Naive thymus-derived CD4-positive, alpha-beta T cell (primary cell): Measurements from ENCODE around the gene DIRAS1. TPM values are rescaled to one million over a fixed set of nuclear protein-coding genes. Genes with fewer than 3 reads are reported as not detected.

Experiments
- polyA plus RNA-seq, 2 donors: library from polyadenylated mRNA; unstranded; fragments of 300-500 nt; fragmentation: Illumina TruSeq; gene quantifications; one replicate each; pipeline ENCODE4 v1.2.3, GENCODE V29; 2021
- total RNA-seq, 6 experiments: library from RNA in 5 of 6; stranded (reverse) in 5 of 6; gene quantifications; 1 replicate in 5 of 6; 2 replicates in 1 of 6; pipeline ENCODE4 v1.2.3 and lab custom pipeline; 2021 to 2026

DIRAS1 gene
- total and polyA plus RNA-seq, 7 experiments from 2014 or later = 0.07 to 0.53 (median 0.33) TPM; not detected in 3

Other genes starting within 250 kb of the DIRAS1 start
- 100 to 1,000 TPM in 2 of 5 experiments, 10 to 100 TPM in 3; 71.7 to 157 (median 84.2) TPM for gene GADD45B, start 245.2 kb downstream of the DIRAS1 start, total RNA-seq
- gene GADD45B, start 245.2 kb downstream of the DIRAS1 start, polyA plus RNA-seq = 10 to 100 TPM; 30.1 to 38.4 TPM
- 1 to 10 TPM in 4 of 5 experiments, under 1 TPM in 1; 0.31 to 6.8 (median 6.6) TPM for gene GNG7, start 18.7 kb downstream of the DIRAS1 start, total RNA-seq
- gene GNG7, start 18.7 kb downstream of the DIRAS1 start, polyA plus RNA-seq = 1 to 10 TPM; 3.2 to 4.1 TPM
- 10 to 100 TPM; 10.1 to 28.5 (median 17.8) TPM for gene SLC39A3, start 18.6 kb upstream of the DIRAS1 start, total RNA-seq
- 10 to 100 TPM; 40.7 to 42.1 TPM for gene SLC39A3, start 18.6 kb upstream of the DIRAS1 start, polyA plus RNA-seq
- 10 to 100 TPM; 32.2 to 47.8 (median 37.9) TPM for gene SGTA, start 61.9 kb upstream of the DIRAS1 start, total RNA-seq
- gene SGTA, start 61.9 kb upstream of the DIRAS1 start, polyA plus RNA-seq = 10 to 100 TPM; 25.3 to 40.9 TPM
- 10 to 100 TPM; 26.4 to 98.2 (median 29.7) TPM for gene THOP1, start 64.1 kb upstream of the DIRAS1 start, total RNA-seq
- gene THOP1, start 64.1 kb upstream of the DIRAS1 start, polyA plus RNA-seq = 10 to 100 TPM; 27.6 to 38.4 TPM
- 1 to 10 TPM; 3.7 to 9.2 (median 5.8) TPM for gene ZNF554, start 98.5 kb upstream of the DIRAS1 start, total RNA-seq
- gene ZNF554, start 98.5 kb upstream of the DIRAS1 start, polyA plus RNA-seq = 1 to 10 TPM; 3.6 to 7.1 TPM
- 1 to 10 TPM; 1.2 to 10.0 (median 2.7) TPM for gene ZNF555, start 120.1 kb upstream of the DIRAS1 start, total RNA-seq
- gene ZNF555, start 120.1 kb upstream of the DIRAS1 start, polyA plus RNA-seq = 1 to 10 TPM; 2.4 to 7.1 TPM
- not detected for gene ZNF556, start 146.0 kb upstream of the DIRAS1 start, total RNA-seq
- not detected for gene ZNF556, start 146.0 kb upstream of the DIRAS1 start, polyA plus RNA-seq
- gene ZNF57, start 179.6 kb upstream of the DIRAS1 start, total RNA-seq = 1 to 10 TPM; 1.7 to 5.0 (median 2.2) TPM
- gene ZNF57, start 179.6 kb upstream of the DIRAS1 start, polyA plus RNA-seq = 1 to 10 TPM in 1 of 2 donors, under 1 TPM in 1; 0.97 to 4.3 TPM
- 1 to 10 TPM; 2.0 to 5.8 (median 4.3) TPM for gene ZNF77, start 223.6 kb upstream of the DIRAS1 start, total RNA-seq
- gene ZNF77, start 223.6 kb upstream of the DIRAS1 start, polyA plus RNA-seq = 1 to 10 TPM; 2.6 to 3.3 TPM